ENCODE data around the gene ZNF329.

ZNF329 gene

GRCh38 chr19:58079792-58080191 is 70.8 kb downstream of the ZNF329 start:
- Mint-ChIP-seq H3K4me1 (ENCODE audit: low read depth) (no peaks in the 10 kb centered on the region), H3K4me3 (no peak overlapping the region), H3K9me3 (peaks cover 97% of the 10 kb centered on the region), H3K36me3 (ENCODE audit: low read depth) (peaks cover 10% of the 10 kb centered on the region), H3K27ac (no peak overlapping the region), H3K27me3 (no peaks in the 10 kb centered on the region)
- intact Hi-C loops (cut with micrococcal nuclease): no loop called here
